ENCODE measurements around the gene MICALL2. TPM values are rescaled to one million over a fixed set of nuclear protein-coding genes. Genes with fewer than 3 reads are reported as not detected.

The MICALL2 gene
- total RNA-seq, 2 donors from 2014 or later = 68.6 to 83.2 TPM

- ATAC-seq = no peak
- intact Hi-C loops (cut with DNase I, micrococcal nuclease) = no loop called here
- DNase-seq = no peak
Measured at GRCh38 chr7:1442355-1443124, 16.7 kb downstream of the MICALL2 start.

DNA sequence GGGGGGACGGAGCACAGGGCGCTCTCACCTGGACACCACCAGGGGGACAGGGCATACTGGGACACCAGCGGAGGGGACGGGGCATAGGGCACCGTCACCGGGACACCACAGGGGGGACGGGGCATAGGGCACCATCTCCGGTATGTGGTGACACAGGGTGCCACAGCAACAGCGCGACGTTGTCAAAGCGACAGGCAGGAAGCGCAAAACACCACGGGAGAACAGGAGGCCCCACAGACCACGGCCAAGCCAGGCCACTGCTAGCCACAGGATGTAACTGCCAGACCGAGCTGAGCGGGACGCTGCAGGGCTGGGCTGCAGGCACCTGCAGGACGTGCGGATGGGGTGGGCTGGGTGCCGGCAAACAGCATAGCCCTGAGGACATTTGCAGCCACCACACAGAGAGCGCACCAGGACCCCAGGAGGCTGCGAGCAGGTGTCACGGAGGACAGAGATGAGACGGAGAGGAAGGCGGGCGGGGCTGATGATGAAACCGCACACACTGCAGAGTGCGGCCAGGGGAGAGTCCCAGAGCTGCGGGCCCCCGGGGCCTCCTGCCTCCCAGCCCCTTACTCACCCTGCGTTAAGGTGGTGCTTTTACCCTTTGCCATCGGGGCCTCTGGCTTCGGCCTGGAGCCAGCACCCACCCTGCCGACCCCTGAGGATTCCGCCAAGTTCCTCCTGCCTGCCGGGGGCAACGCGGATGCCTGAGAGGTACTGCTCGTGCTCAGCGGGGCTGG lies 17.5 kb downstream of the MICALL2 start:
- intact Hi-C loops (cut with DNase I, micrococcal nuclease) = no loop called here
- no peak for ATAC-seq
- DNase-seq = no peak

- intact Hi-C loops (cut with DNase I, micrococcal nuclease) = no loop called here
- DNase-seq (no peak), ATAC-seq (no peak)
Measured at GRCh38 chr7:1440620-1441019, 18.6 kb downstream of the MICALL2 start.

GRCh38 chr7:1439373-1440363 lies 19.6 kb downstream of the MICALL2 start:
- ATAC-seq (peak; percentile 38), DNase-seq (no peak)
- intact Hi-C loops (cut with DNase I, micrococcal nuclease) = no loop called here

- intact Hi-C loops (cut with DNase I, micrococcal nuclease) = no loop called here
- no peak for ATAC-seq
- no peak for DNase-seq
Measured at GRCh38 chr7:1438821-1439220, 20.4 kb downstream of the MICALL2 start.

- ATAC-seq (no peak), DNase-seq (no peak)
- intact Hi-C loops (cut with DNase I, micrococcal nuclease) = no loop called here
Measured at GRCh38 chr7:1438208-1438607, 21.1 kb downstream of the MICALL2 start.

DNA sequence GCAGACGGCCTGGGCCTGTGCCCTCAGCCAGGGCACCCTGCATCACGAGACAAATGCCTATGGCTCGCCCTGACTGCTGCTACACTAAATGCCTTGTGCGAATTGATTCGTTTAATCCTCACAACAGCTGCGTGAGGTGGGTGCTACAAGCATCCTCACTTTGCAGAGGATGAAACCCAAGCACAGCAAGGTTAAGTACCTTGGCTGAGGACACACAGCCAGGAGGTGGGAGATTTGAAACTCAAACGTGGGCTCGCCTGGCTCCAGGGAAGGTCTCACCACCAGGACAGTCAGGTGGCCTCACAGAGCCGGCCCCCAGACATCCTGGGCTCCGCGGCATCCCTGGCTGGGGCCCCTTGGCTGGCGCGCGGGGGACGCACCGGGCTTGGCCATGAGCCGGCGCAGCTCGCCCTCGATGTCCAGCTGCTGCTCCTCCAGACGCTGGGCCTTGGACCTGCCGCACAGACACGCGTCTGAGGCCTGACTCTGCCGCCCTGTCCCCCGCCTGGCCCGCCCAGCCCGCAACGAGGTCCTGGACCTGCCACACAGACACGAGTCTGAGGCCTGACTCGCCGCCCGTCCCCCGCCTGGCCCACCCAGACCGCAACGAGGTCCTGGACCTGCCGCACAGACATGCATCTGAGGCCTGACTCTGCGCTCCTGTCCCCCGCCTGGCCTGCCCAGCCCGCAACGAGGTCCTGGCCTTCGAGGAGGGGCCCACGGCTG lies 22.0 kb downstream of the MICALL2 start:
- DNase-seq = no peak
- intact Hi-C loops (cut with DNase I, micrococcal nuclease) = no loop called here
- ATAC-seq = no peak

DNA sequence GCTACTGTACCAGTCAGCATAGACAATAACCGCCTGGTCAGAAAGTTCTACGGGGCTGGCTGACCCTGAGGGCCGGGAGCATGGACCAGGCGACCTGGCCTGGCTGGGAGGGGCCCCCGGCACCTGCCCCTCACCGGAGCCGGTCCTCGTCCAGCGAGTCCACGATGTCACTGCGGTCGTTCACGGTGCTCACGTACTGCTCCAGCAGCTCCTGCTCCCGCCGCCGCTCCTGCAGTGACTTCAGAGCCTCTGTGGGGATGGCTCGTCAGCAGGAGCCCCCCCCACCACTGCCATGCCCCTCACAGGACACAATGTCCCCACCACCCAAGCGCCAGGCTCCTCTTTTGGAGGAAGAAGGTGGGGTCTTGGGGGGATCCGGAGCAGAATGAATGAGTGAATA lies 22.7 kb downstream of the MICALL2 start:
- intact Hi-C loops (cut with DNase I, micrococcal nuclease) = no loop called here
- ATAC-seq (no peak), DNase-seq (no peak)

DNA sequence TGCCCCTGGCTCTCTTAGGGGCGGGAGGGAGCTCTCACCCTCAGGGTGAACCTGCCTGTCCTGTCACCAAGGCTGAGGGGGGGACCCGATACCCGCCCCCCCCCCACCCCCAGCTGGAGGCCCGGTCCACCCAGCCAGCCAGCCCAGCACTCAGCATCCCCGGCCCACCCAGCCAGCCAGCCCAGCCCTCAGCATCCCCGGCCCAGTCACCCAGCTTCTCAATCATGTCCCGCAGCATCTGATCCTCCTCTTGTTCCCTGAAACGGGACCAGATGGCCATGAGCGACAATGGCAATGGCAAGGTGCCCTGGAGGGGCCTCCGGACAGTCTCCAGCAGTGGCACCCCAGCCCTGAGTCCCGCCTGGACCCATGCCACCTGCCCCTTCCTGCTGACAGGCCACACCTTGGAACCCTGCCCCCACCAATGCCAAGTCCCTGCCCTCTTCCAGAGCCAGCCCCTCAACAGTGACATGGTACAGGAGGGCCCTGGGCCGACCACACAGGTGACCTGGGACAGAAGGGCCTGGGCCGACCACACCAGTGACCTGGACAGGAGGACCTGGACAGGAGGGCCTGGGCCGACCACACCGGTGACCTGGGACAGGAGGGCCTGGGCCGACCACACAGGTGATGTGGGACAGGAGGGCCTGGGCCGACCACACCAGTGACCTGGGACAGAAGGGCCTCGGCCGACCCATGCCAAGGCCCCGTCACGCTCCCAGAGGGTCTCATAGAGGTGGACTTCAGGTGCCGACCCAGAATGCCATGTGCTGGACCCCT lies 24.2 kb downstream of the MICALL2 start:
- no peak for DNase-seq
- intact Hi-C loops (cut with DNase I, micrococcal nuclease) = no loop called here
- no peak for ATAC-seq

- no peak for ATAC-seq
- DNase-seq = no peak
- intact Hi-C loops (cut with DNase I, micrococcal nuclease) = no loop called here
Measured at GRCh38 chr7:1434165-1434718, 25.0 kb downstream of the MICALL2 start.

GRCh38 chr7:1433128-1433920 lies 25.9 kb downstream of the MICALL2 start:
- intact Hi-C loops (cut with DNase I, micrococcal nuclease) = no loop called here
- DNase-seq (no peak), ATAC-seq (peak; percentile 14)

- intact Hi-C loops (cut with DNase I, micrococcal nuclease) = no loop called here
- DNase-seq (peak in 1 of 2 donors; percentile 80), ATAC-seq (peak; percentile 70)
Measured at GRCh38 chr7:1432411-1433082, 26.7 kb downstream of the MICALL2 start.

GRCh38 chr7:1431634-1432380 lies 27.5 kb downstream of the MICALL2 start:
- intact Hi-C loops (cut with DNase I, micrococcal nuclease) = no loop called here
- ATAC-seq = peak; percentile 34
- no peak for DNase-seq

DNA sequence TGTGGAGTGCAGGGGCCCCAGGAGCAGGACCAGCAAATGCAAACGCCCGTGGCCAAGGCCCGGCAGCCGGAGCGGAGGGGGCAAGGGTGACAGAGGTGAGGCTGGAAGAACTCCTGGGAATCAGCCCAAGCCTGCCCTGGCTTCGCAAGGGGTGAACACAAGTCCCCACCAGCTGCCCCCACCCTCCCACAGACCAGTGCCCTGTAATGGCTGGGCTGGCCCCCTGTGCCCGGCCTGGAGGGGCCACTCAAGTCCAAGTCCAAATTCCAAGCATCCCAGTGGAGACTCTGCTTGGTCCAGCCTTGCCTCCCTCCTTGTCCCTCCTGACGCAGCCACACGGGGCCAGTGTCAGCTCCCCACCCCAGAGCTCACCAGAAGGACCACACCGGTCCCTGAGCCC lies 28.0 kb downstream of the MICALL2 start:
- no peak for DNase-seq
- ATAC-seq = no peak
- intact Hi-C loops (cut with DNase I, micrococcal nuclease) = no loop called here

- DNase-seq (no peak), ATAC-seq (no peak)
- intact Hi-C loops (cut with DNase I, micrococcal nuclease) = no loop called here
Measured at GRCh38 chr7:1430056-1430845, 29.0 kb downstream of the MICALL2 start.

Measured in left colon (tissue), 2 donors.